Activated CD8-positive, alpha-beta memory T cell treated with anti-CD3 and anti-CD28 coated beads for 1 hour (primary cell): ENCODE data around the gene TLX1.

Source experiments
- DNase-seq, 2 donors: peaks; one replicate each; pipeline ENCODE4 v3.0.0-alpha.2; 2020; ENCODE audit warnings: low read depth in 1 of 2; ENCODE audit errors: extremely low read depth in 1 of 2

TLX1 gene

GRCh38 chr10:101133489-101134298 is 2.6 kb downstream of the TLX1 start:
- no peak for DNase-seq

- DNase-seq, result no peak
These were observed 3.4 kb downstream of the TLX1 start for GRCh38 chr10:101134299-101135127.

- no peak for DNase-seq
These were observed 4.3 kb downstream of the TLX1 start for GRCh38 chr10:101135141-101136006.

- DNase-seq, result no peak
These were observed 5.1 kb downstream of the TLX1 start for GRCh38 chr10:101136007-101136707.

GRCh38 chr10:101136708-101137121 is 5.6 kb downstream of the TLX1 start:
- no peak for DNase-seq

GRCh38 chr10:101137271-101137670 is 6.2 kb downstream of the TLX1 start:
- DNase-seq, result no peak

- DNase-seq, result no peak
These were observed 7.8 kb downstream of the TLX1 start for GRCh38 chr10:101138788-101139420.

GRCh38 chr10:101139421-101139911 is 8.4 kb downstream of the TLX1 start:
- no peak for DNase-seq

GRCh38 chr10:101140084-101140949 is 9.2 kb downstream of the TLX1 start:
- DNase-seq, result no peak

- no peak for DNase-seq
These were observed 10.0 kb downstream of the TLX1 start for GRCh38 chr10:101140950-101141615.

- DNase-seq, result peak; percentile 42 to 68
These were observed 10.8 kb downstream of the TLX1 start for GRCh38 chr10:101141616-101142532.

- DNase-seq, result no peak
These were observed 11.6 kb downstream of the TLX1 start for GRCh38 chr10:101142533-101143344.

- DNase-seq, result no peak
These were observed 12.2 kb downstream of the TLX1 start for GRCh38 chr10:101143345-101143630.

- no peak for DNase-seq
These were observed 13.0 kb downstream of the TLX1 start for GRCh38 chr10:101144053-101144452.

GRCh38 chr10:101145145-101145544 is 14.0 kb downstream of the TLX1 start:
- no peak for DNase-seq

- no peak for DNase-seq
These were observed 14.8 kb downstream of the TLX1 start for GRCh38 chr10:101145750-101146391.
